ENCODE results near the gene RIMBP2. TPM values are rescaled to one million over a fixed set of nuclear protein-coding genes. Genes with fewer than 3 reads are reported as not detected.

Gene RIMBP2
- total RNA-seq, 3 donors from 2014 or later = 2.3 to 5.9 (median 5.4) TPM

DNA sequence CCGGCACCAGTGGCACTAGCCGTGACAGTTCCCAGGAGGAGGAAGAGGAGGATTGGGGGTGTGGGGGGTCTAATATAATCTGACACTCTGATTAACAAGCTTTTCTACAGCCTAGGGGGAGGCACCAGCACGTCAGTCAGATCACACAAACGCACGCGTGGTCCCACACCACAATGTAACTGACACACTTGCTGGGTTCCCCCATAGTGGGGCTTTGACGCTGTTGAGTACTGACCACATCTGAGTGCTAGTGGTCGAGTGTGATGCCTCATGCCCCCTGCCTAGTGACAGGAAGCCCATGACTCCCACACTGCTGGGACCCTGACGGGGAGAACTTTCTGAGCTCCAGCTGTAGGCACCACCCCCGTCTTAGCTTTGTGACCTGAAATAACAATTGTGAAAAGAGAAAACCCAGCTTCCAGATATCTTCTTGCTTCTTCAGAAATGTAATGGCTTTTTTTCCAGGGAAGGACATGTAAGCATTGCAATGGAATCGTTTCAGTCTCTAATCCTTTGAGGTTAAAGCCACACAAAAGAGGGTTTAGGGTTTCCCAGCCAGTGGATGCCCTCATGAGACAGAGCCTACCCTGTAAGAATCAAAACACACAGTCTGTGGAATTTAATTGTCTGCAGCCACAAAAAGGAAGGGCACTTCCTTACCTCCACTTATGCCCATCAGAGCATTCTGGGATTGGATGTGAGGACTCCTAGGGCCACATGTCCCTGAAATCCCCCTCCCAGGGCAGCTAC, 194.5 kb downstream of the RIMBP2 start:
- TF ChIP-seq CTCF (IDR thresholded peaks at IDR 0.05) = no peak
- Histone ChIP-seq H3K4me3 (no peak overlapping the region), H3K4me1 (ENCODE audit: low read depth) (no peaks in the 10 kb centered on the region), H3K36me3 (ENCODE audit: low read depth) (no peaks in the 10 kb centered on the region), H3K9me3 (no peaks in the 10 kb centered on the region)
- no peak for DNase-seq
- intact Hi-C loops (cut with DNase I, micrococcal nuclease) = no loop called here
- ATAC-seq = no peak

DNA sequence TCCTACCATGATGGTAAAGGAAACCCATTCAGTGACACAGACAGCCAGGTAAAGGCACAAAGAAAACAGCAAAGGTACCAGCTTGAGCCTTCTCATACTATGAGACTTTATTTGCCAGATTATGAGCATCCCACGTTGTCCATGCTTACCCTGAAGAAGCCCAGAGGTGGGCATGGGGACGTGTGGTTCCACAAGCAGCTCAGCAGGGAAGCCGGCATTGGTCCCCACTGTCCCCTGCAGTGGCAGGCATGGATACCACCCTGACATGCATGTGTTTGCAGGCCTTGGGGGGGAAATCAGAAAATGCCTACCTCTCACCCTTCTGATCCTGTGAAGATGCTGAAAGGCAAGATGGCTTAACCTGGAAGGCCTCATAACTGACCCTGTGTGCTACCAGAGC, 195.3 kb downstream of the RIMBP2 start:
- peaks cover 3% of the 10 kb centered on the region for H3K9me3 ChIP-seq
- H3K36me3 ChIP-seq (ENCODE audit: low read depth) = no peaks in the 10 kb centered on the region
- ATAC-seq = no peak
- TF ChIP-seq CTCF (IDR thresholded peaks at IDR 0.05) = no peak
- intact Hi-C loops (cut with DNase I, micrococcal nuclease) = no loop called here
- DNase-seq = no peak
- no peaks in the 10 kb centered on the region for H3K4me1 ChIP-seq (ENCODE audit: low read depth)
- H3K4me3 ChIP-seq = no peak overlapping the region

DNA sequence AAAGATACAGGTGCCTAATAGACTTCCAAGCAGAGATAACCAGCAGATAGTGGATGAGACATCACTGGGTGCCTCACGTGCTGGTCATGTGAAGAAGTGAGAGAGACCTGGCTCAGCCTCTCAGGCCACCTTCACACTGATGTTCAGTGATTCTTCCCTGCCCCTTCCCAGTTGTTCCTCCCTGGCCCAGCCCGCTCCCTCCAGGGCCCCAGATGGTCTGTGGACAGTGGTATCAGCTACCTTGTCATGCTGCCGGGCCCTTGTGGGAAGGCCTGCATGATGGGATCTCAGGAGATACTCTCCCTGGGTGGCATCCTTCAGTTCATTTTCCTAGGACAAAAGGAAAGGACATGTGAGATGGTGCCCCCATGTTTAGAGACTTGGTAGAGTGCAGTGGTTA, 198.5 kb downstream of the RIMBP2 start:
- no peak for TF ChIP-seq CTCF (IDR thresholded peaks at IDR 0.05)
- intact Hi-C loops (cut with DNase I, micrococcal nuclease) = no loop called here
- ATAC-seq = no peak
- H3K36me3 ChIP-seq (ENCODE audit: low read depth) = no peaks in the 10 kb centered on the region
- DNase-seq = no peak
- H3K9me3 ChIP-seq = peaks cover 8% of the 10 kb centered on the region
- H3K4me3 ChIP-seq = no peak overlapping the region
- no peaks in the 10 kb centered on the region for H3K4me1 ChIP-seq (ENCODE audit: low read depth)

GRCh38 chr12:130514149-130514551, 201.9 kb downstream of the RIMBP2 start:
- ATAC-seq = no peak

DNA sequence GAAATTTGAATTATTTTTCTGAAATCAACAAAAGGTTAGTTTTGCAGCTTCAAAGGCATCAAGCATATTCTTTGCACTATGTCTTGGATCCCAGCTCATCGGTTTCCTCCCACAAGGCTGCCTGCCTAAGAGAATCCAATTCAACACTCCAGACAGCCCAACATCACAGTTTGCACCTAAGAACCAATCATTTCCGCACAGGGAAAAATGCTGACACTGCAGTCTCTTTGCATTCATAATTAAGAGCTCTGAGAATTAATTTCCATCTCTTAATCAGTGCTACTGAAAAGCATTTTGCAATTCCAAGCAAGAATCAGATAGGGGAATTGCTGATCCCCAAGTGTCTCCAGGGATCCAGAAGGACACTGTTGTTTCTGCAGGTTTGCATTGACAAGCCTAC, 202.5 kb downstream of the RIMBP2 start:
- intact Hi-C loops (cut with DNase I, micrococcal nuclease) = no loop called here
- Histone ChIP-seq H3K4me3 (no peak overlapping the region), H3K9me3 (peaks cover 8% of the 10 kb centered on the region), H3K36me3 (ENCODE audit: low read depth) (no peaks in the 10 kb centered on the region), H3K4me1 (ENCODE audit: low read depth) (no peaks in the 10 kb centered on the region)
- ATAC-seq (no peak), DNase-seq (no peak)
- TF ChIP-seq CTCF (IDR thresholded peaks at IDR 0.05) = no peak

More at GRCh38 chr12:130514149-130514551, 201.9 kb downstream of the RIMBP2 start:
- Histone ChIP-seq H3K4me3 (no peak overlapping the region), H3K36me3 (ENCODE audit: low read depth) (no peaks in the 10 kb centered on the region), H3K4me1 (ENCODE audit: low read depth) (no peaks in the 10 kb centered on the region), H3K9me3 (peaks cover 8% of the 10 kb centered on the region)
- DNase-seq = no peak
- TF ChIP-seq CTCF (IDR thresholded peaks at IDR 0.05) = no peak
- intact Hi-C loops (cut with DNase I, micrococcal nuclease) = no loop called here

All from mucosa of descending colon (tissue), 3 donors.